DMS153 treated with DMSO at 0.1 percent for 48 hours (cell line): ENCODE data around the gene MARK3.

ENCODE experiments used
- DNase-seq: peaks from one replicate; lab custom pipeline; 2025; ENCODE audit not compliant: unreplicated experiment; lab: John Stamatoyannopoulos, UW

The MARK3 gene

GRCh38 chr14:103393676-103394626 is 8.7 kb downstream of the MARK3 start:
- DNase-seq = no peak

DNA sequence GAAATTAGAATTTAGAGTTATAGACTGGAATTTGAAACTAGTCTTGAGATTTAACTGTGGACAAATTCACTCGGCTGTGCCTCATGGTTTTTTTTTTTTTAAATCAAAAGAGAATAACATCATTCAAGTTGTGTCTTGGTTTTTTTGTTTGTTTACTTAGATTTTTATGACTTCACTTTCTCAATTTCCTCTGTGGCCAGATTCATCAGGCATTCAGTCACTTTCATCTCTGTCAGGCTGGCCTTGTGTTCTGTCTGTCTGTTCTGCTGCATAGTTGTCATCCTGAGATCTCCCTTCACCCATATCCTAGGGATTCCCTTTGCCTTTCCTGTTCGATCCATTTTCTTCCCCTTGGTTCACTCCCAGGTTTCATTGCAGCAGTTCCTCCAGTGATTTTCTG is 10.0 kb downstream of the MARK3 start:
- DNase-seq = no peak

GRCh38 chr14:103396463-103396862 is 11.2 kb downstream of the MARK3 start:
- no peak for DNase-seq

- no peak for DNase-seq
Measured at GRCh38 chr14:103398427-103399195, 13.4 kb downstream of the MARK3 start.

- DNase-seq = no peak
Measured at GRCh38 chr14:103400537-103400936, 15.3 kb downstream of the MARK3 start.

- DNase-seq = no peak
Measured at GRCh38 chr14:103401223-103402214, 16.3 kb downstream of the MARK3 start.

GRCh38 chr14:103402695-103403094 is 17.5 kb downstream of the MARK3 start:
- DNase-seq = no peak

- DNase-seq = no peak
Measured at GRCh38 chr14:103404032-103404918, 19.1 kb downstream of the MARK3 start.

GRCh38 chr14:103404920-103405319 is 19.7 kb downstream of the MARK3 start:
- DNase-seq = no peak

DNA sequence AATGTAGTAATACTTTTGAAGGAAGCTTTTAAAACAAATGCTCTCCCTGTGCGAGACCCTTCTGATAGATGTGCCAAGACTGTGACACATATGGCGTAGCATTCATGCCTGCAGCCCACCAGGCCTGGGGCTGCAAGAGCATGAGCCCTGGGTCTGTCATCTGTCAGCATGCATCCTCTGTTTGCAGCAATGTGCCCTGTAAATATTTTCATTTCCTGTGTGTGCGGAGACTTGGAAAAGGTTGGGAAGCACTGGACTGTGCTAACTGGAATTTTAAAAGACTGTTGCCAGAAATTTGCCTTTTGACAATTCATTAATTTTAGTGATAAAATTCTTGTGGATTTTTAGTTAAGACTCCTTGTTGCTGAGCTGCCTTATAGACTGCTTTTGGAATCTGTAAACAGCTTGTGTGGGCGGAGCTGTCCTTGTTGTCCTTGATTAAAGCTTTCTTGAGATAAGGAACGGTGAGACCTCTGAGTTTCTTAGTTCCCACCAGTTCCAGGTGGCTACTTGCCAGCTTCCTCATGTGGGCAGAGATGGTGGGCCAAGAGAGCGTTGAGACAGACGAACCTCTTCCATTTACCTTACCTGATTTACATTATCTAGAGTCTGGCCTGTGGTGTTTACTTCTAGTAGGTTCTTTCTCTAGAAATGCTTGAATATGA is 23.4 kb downstream of the MARK3 start:
- DNase-seq = no peak

GRCh38 chr14:103416916-103417315 is 31.7 kb downstream of the MARK3 start:
- DNase-seq = no peak

DNA sequence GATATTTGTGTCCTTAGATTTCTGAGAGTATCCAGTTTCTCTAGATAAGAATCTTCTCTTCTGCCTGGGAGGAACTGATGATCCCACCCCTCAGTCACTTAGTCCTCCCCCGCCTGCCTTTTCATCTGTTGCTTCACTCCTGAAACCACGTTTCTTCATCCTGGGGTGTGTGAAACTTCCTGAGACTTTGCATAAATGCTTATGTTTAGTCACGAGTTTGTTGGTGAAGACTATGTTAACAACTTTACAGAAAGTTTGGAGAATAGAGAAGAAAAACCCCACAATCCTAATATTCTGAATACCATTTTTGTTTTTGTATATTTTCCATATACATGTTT is 33.2 kb downstream of the MARK3 start:
- no peak for DNase-seq

DNA sequence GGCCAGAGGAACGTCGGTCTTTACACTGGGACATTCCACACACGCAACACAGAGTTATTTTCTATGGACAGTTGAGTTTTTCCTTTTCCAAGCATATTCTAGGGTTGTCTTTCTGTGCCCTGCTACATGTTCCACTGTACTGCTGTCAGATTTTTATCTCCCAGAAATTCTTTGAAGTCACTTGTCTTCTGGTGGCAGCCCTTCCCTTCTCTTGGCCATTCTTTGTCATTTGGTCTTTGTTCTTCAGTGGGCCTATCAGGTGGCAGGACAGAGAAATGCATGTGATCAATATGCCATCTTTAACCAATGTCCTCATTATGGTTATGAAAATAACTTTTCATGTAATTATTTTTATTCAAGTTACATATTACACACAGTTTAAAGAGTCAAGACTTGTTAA is 36.3 kb downstream of the MARK3 start:
- DNase-seq = no peak

GRCh38 chr14:103423050-103423461 is 37.8 kb downstream of the MARK3 start:
- no peak for DNase-seq

DNA sequence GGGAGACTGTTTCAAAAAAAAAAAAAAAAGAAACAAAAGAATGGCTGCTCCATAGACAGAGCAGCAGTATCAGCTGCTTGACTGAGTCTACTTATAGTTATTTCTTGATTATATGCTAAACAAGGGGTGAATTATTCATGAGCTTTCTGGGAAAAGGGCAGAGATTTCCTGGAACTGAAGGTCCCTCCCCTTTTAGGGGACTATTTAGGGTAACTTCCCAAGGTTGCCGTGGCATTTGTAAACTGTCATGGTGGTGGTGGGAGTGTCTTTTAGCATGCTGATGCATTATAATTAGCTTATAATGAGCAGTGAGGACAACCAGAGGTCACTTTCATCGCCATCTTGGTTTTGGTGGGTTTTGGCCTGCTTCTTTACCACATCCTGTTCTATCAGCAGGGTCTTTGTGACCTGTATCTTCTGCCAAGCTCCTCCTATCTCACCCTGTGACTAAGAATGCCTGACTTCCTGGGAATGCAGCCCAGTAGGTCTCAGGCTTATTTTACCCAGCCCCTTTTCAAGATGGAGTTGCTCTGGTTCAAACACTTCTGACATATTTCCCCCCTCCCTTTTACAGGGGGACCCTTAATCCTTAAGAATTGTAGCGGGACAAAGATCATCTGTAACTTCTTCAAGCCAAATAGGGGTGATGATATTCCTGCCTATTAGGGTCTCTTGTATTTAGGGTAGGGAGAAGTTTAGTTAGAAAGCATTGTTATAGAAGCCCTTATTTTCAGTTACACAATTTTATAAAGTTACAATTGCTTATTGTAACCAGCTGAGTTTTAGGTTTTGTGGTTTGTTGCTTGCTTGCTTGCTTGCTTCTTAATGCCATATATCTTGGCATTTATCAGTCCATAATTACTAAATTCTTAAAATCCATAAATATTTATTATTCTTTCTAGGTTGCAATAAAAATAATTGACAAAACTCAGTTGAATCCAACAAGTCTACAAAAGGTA is 42.5 kb downstream of the MARK3 start:
- DNase-seq = no peak

- no peak for DNase-seq
Measured at GRCh38 chr14:103428723-103429556, 43.7 kb downstream of the MARK3 start.

GRCh38 chr14:103430358-103430757 is 45.1 kb downstream of the MARK3 start:
- no peak for DNase-seq
